Stimulated activated CD8-positive, alpha-beta memory T cell treated with anti-CD3 and anti-CD28 coated beads, Interleukin-7, amount 100 ng/mL, for 1 hour (primary cell): ENCODE results near the gene ACTL7A.
"Not testable (repeated sequence)": the region's sequence is repeated elsewhere in the genome, so short reads cannot be mapped to it uniquely, and the experiment has no call there.

Source experiments
- DNase-seq, 2 donors: peaks; one replicate each; pipeline ENCODE4 v3.0.0-alpha.2; 2020; ENCODE audit warnings: low read depth in 2 of 2

The ACTL7A gene

GRCh38 chr9:108861997-108862396, at the start of gene ACTL7A:
TSS of gene ACTL7A (plus strand) at chr9:108862266. CDS start at chr9:108862323, 57 bp downstream.
- DNase-seq: no peak

GRCh38 chr9:108812396-108813025, 49.6 kb upstream of the ACTL7A start:
- no peak for DNase-seq

- DNase-seq: no peak
These were observed 48.0 kb upstream of the ACTL7A start for GRCh38 chr9:108813951-108814601.

- no peak for DNase-seq
These were observed 46.9 kb upstream of the ACTL7A start for GRCh38 chr9:108815156-108815555.

GRCh38 chr9:108816037-108816436, 46.0 kb upstream of the ACTL7A start:
- no peak for DNase-seq

GRCh38 chr9:108823829-108824228, 38.2 kb upstream of the ACTL7A start:
- no peak for DNase-seq

- no peak for DNase-seq
These were observed 31.8 kb upstream of the ACTL7A start for GRCh38 chr9:108830272-108830671.

GRCh38 chr9:108831496-108832178, 30.4 kb upstream of the ACTL7A start:
- no peak for DNase-seq

GRCh38 chr9:108832179-108832500, 29.9 kb upstream of the ACTL7A start:
- DNase-seq: no peak

- no peak for DNase-seq
These were observed 27.0 kb upstream of the ACTL7A start for GRCh38 chr9:108834959-108835665.

- no peak for DNase-seq
These were observed 26.2 kb upstream of the ACTL7A start for GRCh38 chr9:108835831-108836230.

GRCh38 chr9:108836319-108836718, 25.7 kb upstream of the ACTL7A start:
- DNase-seq: no peak

GRCh38 chr9:108836781-108837180, 25.3 kb upstream of the ACTL7A start:
- DNase-seq: no peak

GRCh38 chr9:108837530-108837929, 24.5 kb upstream of the ACTL7A start:
- no peak for DNase-seq

- DNase-seq: no peak
These were observed 24.0 kb upstream of the ACTL7A start for GRCh38 chr9:108838017-108838416.

GRCh38 chr9:108839561-108839960, 22.5 kb upstream of the ACTL7A start:
- DNase-seq: not testable (repeated sequence)

- DNase-seq: no peak
These were observed 19.3 kb upstream of the ACTL7A start for GRCh38 chr9:108842610-108843295.

- no peak for DNase-seq
These were observed 17.7 kb upstream of the ACTL7A start for GRCh38 chr9:108844391-108844790.

GRCh38 chr9:108844856-108845255, 17.2 kb upstream of the ACTL7A start:
- no peak for DNase-seq

- no peak for DNase-seq
These were observed 16.6 kb upstream of the ACTL7A start for GRCh38 chr9:108845507-108845906.

GRCh38 chr9:108845947-108846346, 16.1 kb upstream of the ACTL7A start:
- no peak for DNase-seq

GRCh38 chr9:108848296-108848695, 13.8 kb upstream of the ACTL7A start:
- DNase-seq: not testable (repeated sequence)
